ENCODE measurements around the gene TMEM117.

The TMEM117 gene

DNA sequence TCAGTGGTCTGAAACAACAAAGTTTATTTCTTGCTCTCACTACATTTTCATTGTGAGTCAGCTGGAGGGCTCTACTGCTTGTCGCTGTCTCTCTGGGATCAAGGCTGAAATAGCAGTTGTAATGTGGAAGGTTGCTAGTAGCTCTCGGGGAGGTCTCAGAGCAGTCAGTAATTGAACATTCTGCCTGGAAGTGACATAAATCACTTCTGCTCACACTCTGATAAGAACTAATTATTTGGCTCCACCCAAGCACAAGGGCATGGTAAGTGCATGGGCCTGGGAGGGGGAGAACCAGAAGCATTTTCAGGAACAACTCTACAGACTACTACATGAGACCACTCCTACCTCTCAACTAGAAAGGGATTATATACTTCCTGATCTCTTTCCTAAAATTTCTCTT lies 128.2 kb downstream of the TMEM117 start:
- no peak for DNase-seq (ENCODE audit: low spot score)

DNA sequence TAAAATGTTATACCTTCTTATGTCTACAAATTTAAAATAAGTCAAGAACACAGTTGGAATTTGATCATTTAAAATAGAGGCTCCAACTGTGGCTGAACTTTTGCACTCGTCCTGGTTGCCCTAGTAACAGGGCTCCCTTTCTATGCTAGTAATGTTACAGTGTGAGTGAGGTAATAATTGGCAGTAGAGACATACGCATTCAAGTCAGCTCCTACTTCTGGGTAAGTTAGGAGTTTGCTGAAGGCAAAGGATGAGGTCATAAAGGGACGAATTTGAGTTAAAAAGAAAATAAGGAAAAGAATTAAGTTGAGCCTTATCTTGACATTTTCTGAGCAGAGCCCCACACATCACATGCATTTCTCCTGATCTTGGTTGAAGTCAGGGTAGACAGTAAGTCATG lies 129.1 kb downstream of the TMEM117 start:
- DNase-seq (ENCODE audit: low spot score) = no peak

DNA sequence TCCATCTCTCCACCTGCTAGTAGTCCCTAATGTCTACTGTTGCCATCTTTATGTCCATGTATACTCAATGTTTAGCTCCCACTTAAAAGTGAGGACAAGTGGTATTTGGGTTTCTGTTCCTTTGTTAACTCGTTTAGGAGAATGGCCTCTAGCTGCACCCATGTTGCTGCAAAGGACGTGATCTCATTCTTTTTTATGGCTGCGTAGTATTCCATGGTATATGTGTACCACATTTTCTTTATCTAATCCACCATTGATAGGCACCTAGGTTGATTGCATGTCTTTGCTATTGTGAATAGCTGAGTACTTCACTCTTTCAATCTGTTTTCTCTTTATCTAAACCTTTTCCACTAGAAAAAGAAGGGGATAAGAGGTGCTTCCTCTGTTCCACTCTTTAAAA lies 130.0 kb downstream of the TMEM117 start:
- DNase-seq (ENCODE audit: low spot score) = no peak

DNA sequence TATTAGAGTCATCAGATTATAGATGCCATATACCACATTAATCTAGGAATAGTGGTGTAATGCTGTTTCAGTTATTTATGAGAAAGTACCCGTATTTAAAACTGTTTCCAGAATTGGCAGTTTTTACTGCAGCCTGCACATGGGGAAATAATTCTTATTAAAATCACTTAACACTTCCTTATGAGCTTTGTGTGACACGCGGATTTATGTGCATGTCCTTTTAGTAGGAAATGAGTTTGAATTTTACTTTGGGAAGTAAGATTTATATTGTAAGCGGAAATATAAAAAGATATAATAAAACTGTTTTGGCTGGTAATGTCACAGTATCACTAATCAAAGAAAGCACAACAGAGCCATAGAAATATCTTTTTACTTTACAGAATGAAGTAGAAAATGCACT lies 132.9 kb downstream of the TMEM117 start:
- DNase-seq (ENCODE audit: low spot score) = no peak

DNA sequence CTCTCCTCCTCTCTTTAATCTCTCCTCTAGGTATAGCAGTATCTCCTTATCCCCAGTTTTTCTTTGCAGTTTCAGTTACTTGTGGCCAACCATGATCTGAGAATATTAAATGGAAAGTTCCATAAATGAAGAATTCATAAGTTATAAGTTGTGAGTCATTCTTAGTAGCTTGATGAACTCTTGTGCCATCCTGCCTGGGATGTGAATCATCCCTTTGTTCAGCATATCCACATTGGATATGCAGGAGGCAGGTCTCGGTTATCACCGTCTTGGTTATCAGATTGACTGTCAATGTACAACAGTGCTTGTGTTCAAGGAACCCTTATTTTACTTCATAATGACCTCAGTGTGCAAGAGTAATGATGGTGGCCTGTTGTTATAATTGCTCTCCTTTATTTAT lies 134.0 kb downstream of the TMEM117 start:
- DNase-seq (ENCODE audit: low spot score) = peak; percentile 9

DNA sequence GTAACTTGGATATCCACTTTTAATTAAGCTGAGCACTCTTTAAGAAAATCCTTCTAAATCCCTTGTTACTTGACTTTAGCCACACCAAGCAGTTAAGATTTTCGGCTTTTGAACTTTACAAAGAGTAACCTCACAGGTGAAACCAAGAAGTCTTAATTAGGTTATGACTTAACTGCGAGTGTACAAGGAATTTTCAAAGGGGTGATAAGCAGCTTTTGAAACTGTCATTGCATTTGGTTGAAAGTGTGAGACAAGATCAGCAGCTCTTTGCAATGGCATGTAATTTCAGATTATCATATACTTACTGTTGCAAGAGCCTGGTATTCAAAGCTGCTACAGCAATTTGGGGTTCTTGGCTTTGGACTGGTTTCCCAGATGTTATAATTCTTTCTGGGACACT lies 137.5 kb downstream of the TMEM117 start:
- DNase-seq (ENCODE audit: low spot score) = no peak

DNA sequence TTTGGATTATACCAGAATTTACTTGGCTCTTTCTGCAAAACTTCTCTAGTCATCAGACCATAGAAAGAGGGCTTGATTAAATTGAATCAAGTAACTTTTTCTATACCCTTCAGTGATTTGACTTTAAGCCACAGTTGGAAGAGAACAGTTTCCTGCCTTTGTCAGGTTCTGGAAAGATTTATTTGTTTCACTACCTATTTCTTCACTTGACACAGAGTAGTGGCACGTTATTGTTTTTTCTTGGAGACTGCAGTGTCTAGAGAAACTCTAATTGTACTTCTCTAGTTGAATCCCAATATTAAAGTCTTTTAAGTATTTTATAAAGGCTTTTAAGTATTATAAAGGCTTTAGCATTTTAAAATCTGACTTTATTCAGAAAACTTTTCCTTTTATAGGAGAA lies 138.1 kb downstream of the TMEM117 start:
- DNase-seq (ENCODE audit: low spot score) = no peak

DNA sequence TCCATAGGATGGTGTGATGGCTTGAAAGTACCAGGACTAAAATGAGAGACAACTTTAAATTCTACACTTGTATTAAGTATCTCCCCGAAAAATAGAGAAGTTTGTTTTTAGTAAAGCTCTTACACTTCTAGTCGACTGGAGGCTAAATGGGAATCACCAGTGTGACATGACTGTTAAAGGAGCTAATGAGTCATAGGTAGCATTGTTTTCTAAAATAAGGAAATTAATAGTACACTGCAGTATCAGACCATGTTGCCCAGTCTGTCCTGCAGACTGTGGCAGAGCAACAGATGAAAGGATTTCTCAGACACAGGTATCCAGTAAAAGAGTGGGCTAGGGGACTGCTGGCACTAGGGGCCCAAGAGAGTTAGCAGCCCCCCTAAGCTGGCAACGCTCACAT lies 140.1 kb downstream of the TMEM117 start:
- no peak for DNase-seq (ENCODE audit: low spot score)

DNA sequence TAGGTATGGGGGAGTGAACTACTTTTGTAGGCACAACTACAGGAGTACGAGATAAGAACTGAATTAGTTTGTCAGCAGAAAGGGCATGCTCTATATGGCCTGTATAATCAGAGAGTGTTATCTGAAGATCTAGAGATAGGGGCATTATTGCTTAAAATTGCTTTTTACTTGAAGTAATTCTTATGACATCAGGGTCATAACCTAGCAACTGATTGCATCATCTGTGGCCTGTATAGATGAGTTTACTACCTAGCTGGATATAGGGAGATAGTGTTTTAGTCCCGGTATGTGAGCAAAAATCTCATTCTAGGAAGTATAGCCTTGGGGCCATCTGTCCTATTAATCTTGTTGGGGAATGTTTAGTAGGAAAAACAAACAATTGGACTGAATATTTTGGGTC lies 142.7 kb downstream of the TMEM117 start:
- DNase-seq (ENCODE audit: low spot score) = no peak

DNA sequence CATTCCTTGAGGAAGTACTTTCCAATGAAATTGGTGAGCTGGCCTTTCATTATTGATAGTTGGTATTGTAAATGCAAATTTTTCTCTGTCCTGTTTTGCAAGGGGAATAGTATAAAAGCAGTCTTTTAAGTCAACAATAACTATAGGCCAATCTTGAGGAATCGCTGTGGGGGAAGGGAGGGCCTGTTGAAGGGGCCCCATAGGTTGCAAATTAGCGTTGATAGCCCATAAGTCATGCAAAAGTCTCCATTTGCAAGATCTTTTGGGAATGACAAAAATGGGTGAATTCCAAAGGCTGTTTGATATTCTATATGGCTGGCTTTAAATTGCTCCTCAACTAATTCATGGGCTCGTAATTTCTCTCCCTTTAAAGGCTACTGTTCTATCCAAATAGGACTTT lies 143.6 kb downstream of the TMEM117 start:
- no peak for DNase-seq (ENCODE audit: low spot score)

DNA sequence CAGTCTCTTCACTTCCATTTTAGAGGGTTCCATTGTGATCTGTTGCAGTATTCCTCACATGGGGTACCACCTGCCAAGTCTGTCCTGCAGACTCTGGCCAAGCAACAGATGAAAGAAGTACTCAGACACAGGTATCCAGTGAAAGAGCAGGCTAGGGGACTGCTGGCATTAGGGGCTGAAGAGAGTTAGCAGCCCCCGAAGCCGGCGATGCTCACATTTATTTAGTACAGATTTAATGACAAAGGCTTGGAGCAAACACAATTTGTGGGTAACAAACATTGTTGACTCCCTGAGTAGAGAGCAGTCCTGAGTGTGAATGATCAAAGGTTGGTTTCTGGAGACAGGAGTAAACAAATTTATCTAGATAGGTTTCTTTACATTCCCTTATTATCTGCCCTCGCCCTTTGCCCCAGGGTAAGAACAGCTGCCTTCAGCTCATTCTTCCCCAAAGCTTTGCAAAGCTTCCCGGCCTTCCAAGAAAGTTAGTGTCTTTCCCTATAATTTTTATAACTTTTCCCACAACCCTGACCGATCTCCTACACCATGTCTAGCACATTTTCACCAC lies 144.8 kb downstream of the TMEM117 start:
- no peak for DNase-seq (ENCODE audit: low spot score)

DNA sequence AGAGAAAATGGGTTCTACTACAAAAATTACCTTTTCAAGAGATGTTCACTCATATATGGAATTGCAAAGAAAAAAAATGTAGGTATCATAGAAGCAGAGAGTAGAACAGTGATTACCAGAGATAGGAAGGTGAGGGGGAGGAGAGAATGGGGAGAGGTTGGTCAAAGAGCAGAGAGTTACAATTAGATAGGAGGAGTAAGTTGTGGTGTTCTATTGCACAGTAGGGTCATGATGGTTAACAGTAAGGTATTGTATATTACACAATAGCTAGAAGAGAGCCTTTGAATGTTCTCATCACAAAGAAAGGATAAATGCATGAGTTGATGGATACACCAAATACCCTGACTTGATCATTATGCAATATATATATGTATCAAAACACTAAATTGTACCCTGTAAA lies 145.8 kb downstream of the TMEM117 start:
- DNase-seq (ENCODE audit: low spot score) = no peak

DNA sequence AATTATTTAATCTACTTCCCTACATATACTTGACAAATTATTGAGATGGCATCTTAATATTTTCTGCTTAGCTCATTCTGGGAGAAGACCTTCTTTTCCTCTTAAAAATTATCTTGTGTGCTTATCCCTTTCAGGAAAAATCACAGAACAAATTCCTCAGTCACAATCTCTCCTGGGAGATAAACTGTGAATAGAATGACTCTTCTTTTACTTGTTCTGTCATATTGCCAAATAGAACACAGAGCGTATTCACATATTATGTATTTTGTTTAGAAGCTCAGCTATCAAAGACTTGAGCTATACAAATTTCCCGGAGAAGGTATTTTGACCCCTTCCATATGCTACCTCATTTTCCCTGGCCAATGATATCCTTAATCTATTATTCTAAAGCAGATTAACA lies 146.7 kb downstream of the TMEM117 start:
- DNase-seq (ENCODE audit: low spot score) = no peak

DNA sequence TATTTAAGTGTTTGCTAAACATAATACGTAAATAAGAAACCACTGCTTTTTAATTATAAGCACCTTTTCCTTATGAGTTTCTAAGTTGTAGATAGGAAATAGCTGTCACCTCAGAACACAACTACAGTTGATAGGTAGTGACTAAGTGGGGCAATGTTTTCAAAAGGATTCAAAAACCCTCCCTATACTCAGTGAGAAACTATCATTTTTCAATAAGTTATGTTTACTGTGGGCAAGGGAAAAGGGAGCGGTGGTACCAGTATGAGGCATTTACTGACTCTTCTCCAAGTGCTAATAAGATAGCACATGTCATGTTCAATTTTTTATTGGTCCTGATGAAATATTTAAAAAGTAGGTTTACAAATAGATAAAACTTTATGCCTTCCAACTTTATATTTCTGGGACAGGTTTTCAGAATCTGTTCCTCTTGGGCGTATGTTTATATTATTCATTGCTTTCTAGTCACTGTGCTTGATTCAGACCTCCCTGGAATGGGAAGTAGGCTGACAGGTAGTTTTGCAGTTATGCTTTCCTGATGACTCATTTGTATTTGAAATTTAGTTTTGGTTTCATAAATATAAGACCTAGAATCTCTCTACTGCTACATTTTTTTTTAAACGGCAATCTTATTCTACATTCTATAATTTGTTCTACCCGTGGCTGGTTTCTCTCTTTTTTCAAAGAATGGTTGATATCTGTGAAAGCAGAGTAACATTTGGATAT lies 153.1 kb downstream of the TMEM117 start:
- DNase-seq (ENCODE audit: low spot score) = no peak

DNA sequence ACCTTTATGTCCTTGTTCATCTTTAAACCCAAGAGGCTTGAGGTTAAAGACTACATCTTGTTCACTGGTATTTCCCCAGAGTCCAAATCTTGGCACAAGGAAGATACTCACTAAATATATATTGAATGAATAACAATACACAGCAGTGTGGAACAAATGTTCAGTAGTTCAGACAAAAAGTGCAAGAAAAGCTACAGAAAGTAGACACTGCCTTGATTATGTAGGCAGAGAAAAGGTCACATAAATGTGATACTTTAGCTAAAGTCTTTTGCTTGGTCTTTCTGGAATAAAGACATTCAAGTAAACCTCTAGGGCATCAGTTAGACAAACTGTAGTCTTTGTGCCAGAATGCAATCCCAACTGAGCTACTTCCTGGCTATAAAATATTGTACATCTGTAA lies 157.0 kb downstream of the TMEM117 start:
- DNase-seq (ENCODE audit: low spot score) = no peak

DNA sequence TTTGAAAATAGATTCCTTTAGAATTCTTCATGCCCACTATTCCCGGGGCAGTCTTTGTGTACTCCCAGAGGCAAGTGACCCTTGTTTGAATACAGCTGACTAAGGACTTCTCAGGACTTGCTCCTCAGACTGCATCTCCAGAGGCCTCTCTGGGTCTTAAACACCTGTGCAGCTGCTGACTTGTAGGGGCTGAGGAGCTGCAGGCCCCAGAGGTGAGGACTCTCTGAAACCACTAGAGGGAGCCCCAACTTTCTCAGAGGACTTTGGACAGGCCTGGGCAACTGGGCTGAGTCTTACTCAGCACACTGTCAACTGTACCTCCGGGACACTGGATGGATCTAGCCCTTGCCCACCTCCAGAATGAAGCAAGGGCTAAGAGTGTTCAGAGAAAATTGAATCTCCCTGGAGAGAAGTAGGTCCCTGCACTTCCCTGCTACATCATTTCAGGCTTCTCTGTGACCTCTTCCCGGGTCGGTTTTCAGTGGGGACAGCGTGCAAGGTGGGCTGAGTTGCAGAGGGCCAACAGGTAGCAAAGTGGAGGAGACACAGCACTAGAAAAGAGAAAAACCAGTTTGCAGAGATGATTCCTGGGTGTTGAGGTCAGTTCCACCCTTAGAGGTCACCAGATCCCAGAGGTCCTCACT lies 164.6 kb downstream of the TMEM117 start:
- peak; percentile 53 for DNase-seq (ENCODE audit: low spot score)

DNA sequence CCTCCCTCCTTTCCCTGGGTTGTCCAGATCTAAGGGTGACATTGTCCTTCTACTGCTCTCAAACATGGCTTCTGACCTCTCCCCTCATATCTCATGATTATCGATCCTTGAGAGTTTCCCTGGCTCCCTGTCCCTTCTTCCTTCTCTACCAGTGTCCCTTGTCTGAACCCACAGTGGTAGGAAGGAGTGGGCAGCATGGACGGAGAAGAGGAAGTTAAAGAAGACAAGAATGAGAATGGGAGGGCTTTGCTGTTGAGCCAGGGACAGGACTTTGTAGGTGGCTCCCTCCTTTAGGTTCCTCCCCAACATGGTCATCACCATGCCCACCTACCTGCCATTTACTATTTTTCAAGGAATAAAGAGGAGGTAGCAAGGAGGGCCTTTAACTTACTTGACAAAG lies 166.7 kb downstream of the TMEM117 start:
- DNase-seq (ENCODE audit: low spot score) = no peak

DNA sequence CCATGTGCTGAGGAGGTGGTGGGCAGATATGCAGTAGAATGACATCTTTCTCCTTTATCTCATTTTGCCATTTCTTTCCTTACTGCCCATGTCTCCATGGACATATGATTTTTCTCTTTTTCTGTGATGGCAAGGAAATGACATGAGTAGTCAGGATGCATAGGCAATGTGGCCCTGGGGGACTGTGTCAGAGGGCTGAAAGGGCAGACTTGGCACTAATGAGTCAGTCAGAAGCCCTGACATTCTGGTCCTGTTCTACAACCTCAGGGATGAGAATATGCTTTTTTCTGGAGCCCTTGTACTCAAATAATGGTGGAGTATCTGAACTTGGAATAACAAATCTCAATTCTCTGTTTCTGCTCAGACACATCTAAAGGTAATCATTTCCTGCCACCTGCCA lies 167.8 kb downstream of the TMEM117 start:
- DNase-seq (ENCODE audit: low spot score) = no peak

DNA sequence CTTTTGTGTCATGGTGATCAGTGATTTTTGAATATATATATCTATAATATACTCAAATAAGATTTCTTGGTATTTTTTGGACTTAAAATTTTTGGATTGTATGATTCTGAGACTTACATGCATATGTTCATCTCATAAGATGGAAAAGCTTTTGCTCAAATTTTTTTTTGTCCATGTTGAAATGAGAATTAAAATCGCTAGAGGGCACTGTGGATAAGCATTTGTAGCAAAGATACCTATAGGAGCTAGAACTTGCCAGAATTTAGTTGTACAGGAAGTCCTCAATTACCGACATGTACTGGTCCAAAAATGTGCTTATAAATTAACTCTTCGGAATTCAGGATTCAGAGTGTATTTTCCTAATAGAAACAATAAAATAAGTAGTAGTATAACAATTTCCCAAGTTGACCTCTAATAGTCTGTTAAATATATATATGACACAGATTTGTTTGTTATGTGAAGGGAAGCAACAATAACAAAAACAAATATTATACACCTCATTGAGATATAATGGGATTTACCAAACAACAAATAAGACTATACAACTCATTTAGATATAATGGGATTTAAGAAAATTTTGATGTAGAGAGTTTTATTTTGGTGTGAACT lies 179.6 kb downstream of the TMEM117 start:
- peak; percentile 45 for DNase-seq (ENCODE audit: low spot score)

DNA sequence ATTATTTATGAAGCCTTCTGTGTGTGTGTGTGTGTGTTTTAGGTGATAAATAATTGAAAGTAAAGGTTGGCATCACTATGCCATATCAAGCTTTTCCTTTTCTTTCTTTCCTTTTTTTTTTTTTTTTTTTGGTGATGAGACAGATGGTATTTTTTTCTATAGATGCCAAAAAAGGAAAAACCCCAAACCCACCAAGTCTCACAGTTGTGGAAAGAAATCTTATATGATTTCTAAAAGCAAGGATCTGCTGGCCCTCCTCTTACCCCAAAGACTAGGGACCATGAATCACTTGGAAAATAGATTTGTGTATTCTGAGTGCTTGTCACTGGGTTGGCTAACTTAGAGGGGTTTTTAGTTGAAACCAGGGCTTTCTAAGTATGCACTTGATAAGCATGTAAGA lies 181.3 kb downstream of the TMEM117 start:
- no peak for DNase-seq (ENCODE audit: low spot score)

DNA sequence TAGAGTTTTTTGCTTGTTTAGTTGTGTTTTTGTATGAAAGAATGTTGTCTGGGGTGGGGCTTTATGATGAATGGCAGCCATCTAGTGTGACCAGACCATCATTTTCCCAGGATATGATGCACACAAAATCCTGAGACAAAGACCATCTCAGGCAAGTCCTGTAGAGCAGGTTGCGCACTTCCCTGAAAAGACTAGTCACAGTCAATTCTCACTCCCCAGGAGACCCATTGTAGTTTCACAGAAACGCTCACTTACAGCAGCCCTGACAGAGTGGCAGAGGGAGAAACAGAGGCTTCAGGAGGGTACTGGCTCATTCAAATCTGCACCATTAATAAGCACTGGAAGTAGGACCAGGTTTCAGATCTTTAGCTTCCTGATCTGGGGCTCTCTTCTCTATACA lies 183.2 kb downstream of the TMEM117 start:
- DNase-seq (ENCODE audit: low spot score) = no peak

DNA sequence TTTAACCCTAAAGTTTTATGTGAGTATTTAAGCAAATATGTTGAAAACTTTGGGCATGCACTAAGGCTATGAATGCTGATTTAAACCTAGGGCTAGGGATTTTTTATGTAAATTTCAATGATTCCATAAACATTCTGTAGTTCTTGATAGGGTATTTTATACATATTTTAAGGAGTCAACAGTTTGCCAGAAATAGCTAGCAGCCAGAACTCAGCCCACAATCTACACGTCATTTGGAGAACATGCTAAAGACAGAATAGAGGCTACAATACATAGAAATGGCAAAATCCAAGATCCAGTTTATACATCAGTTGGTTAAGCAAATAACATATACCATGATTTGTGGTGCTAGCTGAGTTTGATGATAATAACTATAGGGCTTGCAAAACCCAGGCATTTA lies 184.7 kb downstream of the TMEM117 start:
- DNase-seq (ENCODE audit: low spot score) = no peak

DNA sequence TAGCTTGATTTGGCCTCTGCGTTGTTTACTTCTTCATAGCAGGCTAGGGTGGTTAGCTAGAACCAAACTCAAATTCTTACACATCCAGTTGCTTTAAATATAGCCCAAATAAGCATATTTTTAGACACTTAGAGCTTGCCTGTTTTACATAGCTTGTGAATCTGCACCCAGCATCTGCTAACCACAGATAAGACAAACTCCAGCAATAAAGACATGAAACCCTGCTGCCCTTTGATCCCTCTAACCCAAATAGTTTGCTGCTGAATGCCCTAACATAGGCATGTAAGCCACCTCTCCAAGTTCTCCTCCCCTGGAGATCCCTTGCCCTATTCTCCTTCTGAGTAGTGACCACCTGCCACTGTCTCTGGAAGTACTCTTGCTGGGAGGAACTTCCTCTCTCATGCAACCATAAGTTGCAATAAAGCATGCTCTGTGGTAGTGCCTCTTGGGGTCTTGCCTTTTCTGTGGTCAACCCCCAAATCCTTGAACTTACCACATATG lies 185.6 kb downstream of the TMEM117 start:
- DNase-seq (ENCODE audit: low spot score) = no peak
